Medulla oblongata (tissue), 1 donor: ENCODE measurements around the gene SELENOW.
"Not testable (repeated sequence)": the region's sequence is repeated elsewhere in the genome, so short reads cannot be mapped to it uniquely, and the experiment has no call there.

Source experiments
- DNase-seq: peaks from one replicate; pipeline ENCODE4 v3.0.0-alpha.2; 2015; ENCODE audit errors: extremely low spot score

The SELENOW gene

GRCh38 chr19:47781590-47782262 is 3.2 kb downstream of the SELENOW start:
- DNase-seq = peak; percentile 89

- DNase-seq = no peak
These were observed 8.1 kb downstream of the SELENOW start for GRCh38 chr19:47786566-47786965.

- DNase-seq = not testable (repeated sequence)
These were observed 8.8 kb downstream of the SELENOW start for GRCh38 chr19:47787307-47787706.

- not testable (repeated sequence) for DNase-seq
These were observed 11.3 kb downstream of the SELENOW start for GRCh38 chr19:47789811-47790210.

- peak; percentile 72 for DNase-seq
These were observed 11.9 kb downstream of the SELENOW start for GRCh38 chr19:47790398-47790814.

GRCh38 chr19:47792616-47793015 is 14.1 kb downstream of the SELENOW start:
- no peak for DNase-seq

GRCh38 chr19:47794526-47794925 is 16.0 kb downstream of the SELENOW start:
- no peak for DNase-seq

GRCh38 chr19:47796785-47797184 is 18.3 kb downstream of the SELENOW start:
- DNase-seq = no peak

GRCh38 chr19:47797996-47798903 is 19.7 kb downstream of the SELENOW start:
- no peak for DNase-seq

- no peak for DNase-seq
These were observed 20.4 kb downstream of the SELENOW start for GRCh38 chr19:47798904-47799266.

GRCh38 chr19:47801270-47801669 is 22.8 kb downstream of the SELENOW start:
- no peak for DNase-seq

GRCh38 chr19:47802521-47803043 is 24.1 kb downstream of the SELENOW start:
- no peak for DNase-seq

- not testable (repeated sequence) for DNase-seq
These were observed 24.6 kb downstream of the SELENOW start for GRCh38 chr19:47803148-47803547.

GRCh38 chr19:47803671-47804070 is 25.2 kb downstream of the SELENOW start:
- not testable (repeated sequence) for DNase-seq

GRCh38 chr19:47804451-47804850 is 25.9 kb downstream of the SELENOW start, which contains the start of gene TPRX1:
TSS of gene TPRX1 (minus strand) at chr19:47804551. CDS start at chr19:47804539, 12 bp downstream.
- not testable (repeated sequence) for DNase-seq

- no peak for DNase-seq
These were observed 26.8 kb downstream of the SELENOW start for GRCh38 chr19:47805313-47805712.

GRCh38 chr19:47806435-47806834 is 27.9 kb downstream of the SELENOW start:
- DNase-seq = no peak

- peak; percentile 30 for DNase-seq
These were observed 34.9 kb downstream of the SELENOW start for GRCh38 chr19:47813304-47813994.

GRCh38 chr19:47813995-47814328 is 35.5 kb downstream of the SELENOW start:
- DNase-seq = no peak

- DNase-seq = not testable (repeated sequence)
These were observed 37.8 kb downstream of the SELENOW start for GRCh38 chr19:47816270-47816669.

GRCh38 chr19:47818221-47818620 is 39.7 kb downstream of the SELENOW start:
- DNase-seq = not testable (repeated sequence)

GRCh38 chr19:47819858-47820257 is 41.4 kb downstream of the SELENOW start:
- DNase-seq = no peak
